Neural cell (in vitro differentiated cells): Measurements from ENCODE around the gene RAB3IL1.

Source experiments
- EP300 ChIP-seq: fragments of 450-650 bp; conservative IDR thresholded peaks from 2 replicates; pipeline ENCODE4 v1.6.1; 2014; ENCODE audit warnings: antibody characterized with exemption, mild to moderate bottlenecking, moderate library complexity; ENCODE audit not compliant: poor library complexity, severe bottlenecking
- EZH2 ChIP-seq: fragments of 200-600, 300-800 bp; shearing (Covaris generic), sonication (generic); IDR thresholded peaks from 2 replicates; pipeline ENCODE4 v1.6.1; 2014; ENCODE audit warnings: antibody characterized with exemption, low read length, borderline replicate concordance, mild to moderate bottlenecking; ENCODE audit not compliant: insufficient read depth, poor library complexity, severe bottlenecking
- MXI1 ChIP-seq: fragments of 450-650 bp; conservative IDR thresholded peaks from 2 replicates; pipeline ENCODE4 v1.6.1; 2014; ENCODE audit warnings: antibody characterized with exemption, mild to moderate bottlenecking; ENCODE audit not compliant: poor library complexity, severe bottlenecking
- POLR2AphosphoS5 ChIP-seq: IDR thresholded peaks from 2 replicates; pipeline ENCODE4 v1.6.1; 2012
- REST ChIP-seq: IDR thresholded peaks from 2 replicates; pipeline ENCODE4 v1.6.1; 2012; ENCODE audit warnings: borderline replicate concordance
- SMC3 ChIP-seq: fragments of 450-650 bp; conservative IDR thresholded peaks from 2 replicates; pipeline ENCODE4 v1.6.1; 2014; ENCODE audit warnings: antibody characterized with exemption, mild to moderate bottlenecking, moderate library complexity; ENCODE audit not compliant: poor library complexity
- TAF1 ChIP-seq: IDR thresholded peaks from 2 replicates; pipeline ENCODE4 v1.6.1; 2012; ENCODE audit warnings: low read depth
- TF ChIP-seq, protein P1 (sequence below): fragments of 450-650 bp; IDR thresholded peaks from 2 replicates; pipeline ENCODE4 v1.5.1; 2014; ENCODE audit warnings: antibody characterized with exemption, mild to moderate bottlenecking, moderate library complexity; ENCODE audit not compliant: poor library complexity, severe bottlenecking

- TF ChIP-seq, protein P1, sequence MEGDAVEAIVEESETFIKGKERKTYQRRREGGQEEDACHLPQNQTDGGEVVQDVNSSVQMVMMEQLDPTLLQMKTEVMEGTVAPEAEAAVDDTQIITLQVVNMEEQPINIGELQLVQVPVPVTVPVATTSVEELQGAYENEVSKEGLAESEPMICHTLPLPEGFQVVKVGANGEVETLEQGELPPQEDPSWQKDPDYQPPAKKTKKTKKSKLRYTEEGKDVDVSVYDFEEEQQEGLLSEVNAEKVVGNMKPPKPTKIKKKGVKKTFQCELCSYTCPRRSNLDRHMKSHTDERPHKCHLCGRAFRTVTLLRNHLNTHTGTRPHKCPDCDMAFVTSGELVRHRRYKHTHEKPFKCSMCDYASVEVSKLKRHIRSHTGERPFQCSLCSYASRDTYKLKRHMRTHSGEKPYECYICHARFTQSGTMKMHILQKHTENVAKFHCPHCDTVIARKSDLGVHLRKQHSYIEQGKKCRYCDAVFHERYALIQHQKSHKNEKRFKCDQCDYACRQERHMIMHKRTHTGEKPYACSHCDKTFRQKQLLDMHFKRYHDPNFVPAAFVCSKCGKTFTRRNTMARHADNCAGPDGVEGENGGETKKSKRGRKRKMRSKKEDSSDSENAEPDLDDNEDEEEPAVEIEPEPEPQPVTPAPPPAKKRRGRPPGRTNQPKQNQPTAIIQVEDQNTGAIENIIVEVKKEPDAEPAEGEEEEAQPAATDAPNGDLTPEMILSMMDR, result peak; percentile 95
- TF ChIP-seq EP300 (peak; percentile 76), EZH2 (no peak), TAF1 (no peak), MXI1 (peak; percentile 58), REST (peak; percentile 74), POLR2AphosphoS5 (peak; percentile 88), SMC3 (peak; percentile 85)
Measured at GRCh38 chr11:61899146-61899841, 18.1 kb downstream of the RAB3IL1 start.
